H9 (cell line): ENCODE results near the gene SHMT1. TPM values are rescaled to one million over a fixed set of nuclear protein-coding genes. Genes with fewer than 3 reads are reported as not detected.
A peak's percentile ranks its signal among the peaks of the same experiment; 100 is the strongest.

Source experiments
- DNase-seq: peaks from one replicate; pipeline ENCODE4 v3.0.0-alpha.2; 2017
- H2AFZ ChIP-seq: one replicate; pipeline ENCODE4 v1.6.1; 2013; ENCODE audit warnings: mild to moderate bottlenecking, low read length, control low read depth, moderate library complexity
- H2AK5ac ChIP-seq: 2 replicates; pipeline ENCODE4 v1.6.1; 2013; ENCODE audit warnings: low read length, control low read depth, mixed read lengths; ENCODE audit not compliant: insufficient read length
- H2BK120ac ChIP-seq: one replicate; pipeline ENCODE4 v1.6.1; 2013; ENCODE audit warnings: low read depth, mild to moderate bottlenecking, low read length, control low read depth, inconsistent platforms; ENCODE audit not compliant: poor library complexity, severe bottlenecking
- H2BK12ac ChIP-seq: 2 replicates; pipeline ENCODE4 v1.6.1; 2013; ENCODE audit warnings: low read length, control low read depth, mixed read lengths, low read depth; ENCODE audit not compliant: insufficient read length
- H2BK15ac ChIP-seq: 2 replicates; pipeline ENCODE4 v1.6.1; 2013; ENCODE audit warnings: low read depth, low read length, control low read depth
- H2BK20ac ChIP-seq: one replicate; pipeline ENCODE4 v1.6.1; 2013; ENCODE audit warnings: low read depth, mild to moderate bottlenecking, low read length, control low read depth, inconsistent platforms; ENCODE audit not compliant: poor library complexity, severe bottlenecking
- H2BK5ac ChIP-seq: 2 replicates; pipeline ENCODE4 v1.6.1; 2013; ENCODE audit warnings: low read length, control low read depth, mixed read lengths; ENCODE audit not compliant: insufficient read length
- H3K14ac ChIP-seq: 2 replicates; pipeline ENCODE4 v1.6.1; 2013; ENCODE audit warnings: low read length, control low read depth; ENCODE audit not compliant: insufficient read depth
- H3K18ac ChIP-seq: 2 replicates; pipeline ENCODE4 v1.6.1; 2013; ENCODE audit warnings: low read depth, mild to moderate bottlenecking, mixed read lengths, low read length, control low read depth; ENCODE audit not compliant: insufficient read length
- H3K23ac ChIP-seq: 2 replicates; pipeline ENCODE4 v1.6.1; 2013; ENCODE audit warnings: low read length, control low read depth, mixed read lengths, low read depth; ENCODE audit not compliant: insufficient read length
- H3K23me2 ChIP-seq: 2 replicates; pipeline ENCODE4 v1.6.1; 2013; ENCODE audit warnings: low read depth, mild to moderate bottlenecking, mixed read lengths, low read length, control low read depth; ENCODE audit not compliant: insufficient read length, poor library complexity, severe bottlenecking
- H3K27ac ChIP-seq: 2 replicates; pipeline ENCODE4 v1.5.1; 2013; ENCODE audit warnings: low read length, control low read depth, mixed read lengths, low read depth; ENCODE audit not compliant: insufficient read length
- H3K27me3 ChIP-seq: 2 replicates; pipeline ENCODE4 v1.6.1; 2013; ENCODE audit warnings: low read length, control low read depth, inconsistent platforms; ENCODE audit not compliant: insufficient read depth
- H3K4ac ChIP-seq: 2 replicates; pipeline ENCODE4 v1.6.1; 2013; ENCODE audit warnings: low read depth, mild to moderate bottlenecking, control low read depth, inconsistent platforms, low read length, moderate library complexity
- H3K4me1 ChIP-seq: 2 replicates; pipeline ENCODE4 v1.6.1; 2013; ENCODE audit warnings: low read length, control low read depth, inconsistent platforms; ENCODE audit not compliant: insufficient read depth
- H3K4me2 ChIP-seq: 2 replicates; pipeline ENCODE4 v1.6.1; 2013; ENCODE audit warnings: low read length, control low read depth, mixed read lengths; ENCODE audit not compliant: insufficient read length, insufficient read depth
- H3K56ac ChIP-seq: 2 replicates; pipeline ENCODE4 v1.6.1; 2013; ENCODE audit warnings: low read depth, mild to moderate bottlenecking, mixed read lengths, low read length, control low read depth; ENCODE audit not compliant: insufficient read length
- H3K79me1 ChIP-seq: 2 replicates; pipeline ENCODE4 v1.6.1; 2013; ENCODE audit warnings: low read depth, mild to moderate bottlenecking, moderate library complexity, low read length, control low read depth, inconsistent platforms; ENCODE audit not compliant: insufficient read depth, poor library complexity, severe bottlenecking
- H3K79me2 ChIP-seq: 2 replicates; pipeline ENCODE4 v1.6.1; 2013; ENCODE audit warnings: low read length, control low read depth, inconsistent platforms; ENCODE audit not compliant: insufficient read depth
- H3K9ac ChIP-seq: 2 replicates; pipeline ENCODE4 v1.6.1; 2013; ENCODE audit warnings: low read length, control low read depth, mixed read lengths; ENCODE audit not compliant: insufficient read length; ENCODE audit errors: extremely low read depth
- H3K9me3 ChIP-seq: one replicate; pipeline ENCODE4 v1.6.1; 2013; ENCODE audit warnings: low read depth, low read length, inconsistent platforms; ENCODE audit not compliant: control insufficient read depth
- H3T11ph ChIP-seq: one replicate; pipeline ENCODE4 v1.6.1; 2013; ENCODE audit warnings: mild to moderate bottlenecking, low read length, control low read depth, inconsistent platforms
- H4K20me1 ChIP-seq: one replicate; pipeline ENCODE4 v1.6.1; 2013; ENCODE audit not compliant: control insufficient read depth, insufficient read length, insufficient read depth
- H4K5ac ChIP-seq: 2 replicates; pipeline ENCODE4 v1.6.1; 2013; ENCODE audit warnings: low read depth, mild to moderate bottlenecking, mixed read lengths, low read length, control low read depth; ENCODE audit not compliant: insufficient read length
- H4K8ac ChIP-seq: replicated peaks from 2 replicates; pipeline ENCODE4 v1.6.1; 2013; ENCODE audit warnings: low read length, control low read depth, mixed read lengths, low read depth; ENCODE audit not compliant: insufficient read length
- H4K91ac ChIP-seq: 2 replicates; pipeline ENCODE4 v1.6.1; 2013; ENCODE audit warnings: low read depth, mild to moderate bottlenecking, moderate library complexity, mixed read lengths, low read length, control low read depth; ENCODE audit not compliant: insufficient read length
- H3K27ac Mint-ChIP-seq, 3 experiments: 2 replicates in 2 of 3; 3 replicates in 1 of 3; pipeline ENCODE4 v1.8.0; 2020 to 2021; ENCODE audit warnings: mixed read lengths in 3 of 3, mild to moderate bottlenecking in 1 of 3, moderate library complexity in 1 of 3
- H3K27me3 Mint-ChIP-seq: 2 replicates; pipeline ENCODE4 v1.8.0; 2021; ENCODE audit warnings: low read depth, mild to moderate bottlenecking, moderate library complexity, mixed read lengths
- H3K36me3 Mint-ChIP-seq, 3 experiments: 2 replicates in 2 of 3; 3 replicates in 1 of 3; pipeline ENCODE4 v1.8.0; 2020 to 2021; ENCODE audit warnings: low read depth in 3 of 3, mixed read lengths in 3 of 3; ENCODE audit not compliant: insufficient read depth in 1 of 3
- H3K4me1 Mint-ChIP-seq, 2 experiments: 2 replicates each; pipeline ENCODE4 v1.8.0; 2020; ENCODE audit warnings: mixed read lengths in 2 of 2
- H3K4me3 Mint-ChIP-seq, 2 experiments: 2 replicates in 1 of 2; 3 replicates in 1 of 2; pipeline ENCODE4 v1.8.0; 2020 to 2021; ENCODE audit warnings: mild to moderate bottlenecking in 2 of 2, mixed read lengths in 2 of 2, moderate library complexity in 1 of 2
- H3K9me3 Mint-ChIP-seq, 2 experiments: 2 replicates in 1 of 2; 3 replicates in 1 of 2; pipeline ENCODE4 v1.8.0; 2020; ENCODE audit warnings: mild to moderate bottlenecking in 2 of 2, mixed read lengths in 2 of 2, moderate library complexity in 1 of 2
- WGBS: extraction: QIAGEN DNeasy Blood & Tissue Kit; methylation state at CpG from one replicate; pipeline ENCODE4 v1.1.7; 2013; ENCODE audit warnings: missing lambda C conversion rate, low lambda C conversion rate, mixed read lengths; ENCODE audit not compliant: insufficient read length; ENCODE audit errors: extremely low coverage; 5-methylcytosine and 5-hydroxymethylcytosine counted together
- total RNA-seq: library from RNA; stranded (reverse); gene quantifications from 2 replicates; pipeline ENCODE4 v1.2.1, GENCODE V29; 2021
- TF ChIP-seq, protein P1 (sequence below): fragments of 200-600 bp; sonication (generic); conservative IDR thresholded peaks from 3 replicates; pipeline ENCODE4 v1.8.0; 2021; ENCODE audit warnings: antibody characterized with exemption, mild to moderate bottlenecking

Gene SHMT1
- total RNA-seq, 1 experiment from 2014 or later: 42.8 TPM

DNA sequence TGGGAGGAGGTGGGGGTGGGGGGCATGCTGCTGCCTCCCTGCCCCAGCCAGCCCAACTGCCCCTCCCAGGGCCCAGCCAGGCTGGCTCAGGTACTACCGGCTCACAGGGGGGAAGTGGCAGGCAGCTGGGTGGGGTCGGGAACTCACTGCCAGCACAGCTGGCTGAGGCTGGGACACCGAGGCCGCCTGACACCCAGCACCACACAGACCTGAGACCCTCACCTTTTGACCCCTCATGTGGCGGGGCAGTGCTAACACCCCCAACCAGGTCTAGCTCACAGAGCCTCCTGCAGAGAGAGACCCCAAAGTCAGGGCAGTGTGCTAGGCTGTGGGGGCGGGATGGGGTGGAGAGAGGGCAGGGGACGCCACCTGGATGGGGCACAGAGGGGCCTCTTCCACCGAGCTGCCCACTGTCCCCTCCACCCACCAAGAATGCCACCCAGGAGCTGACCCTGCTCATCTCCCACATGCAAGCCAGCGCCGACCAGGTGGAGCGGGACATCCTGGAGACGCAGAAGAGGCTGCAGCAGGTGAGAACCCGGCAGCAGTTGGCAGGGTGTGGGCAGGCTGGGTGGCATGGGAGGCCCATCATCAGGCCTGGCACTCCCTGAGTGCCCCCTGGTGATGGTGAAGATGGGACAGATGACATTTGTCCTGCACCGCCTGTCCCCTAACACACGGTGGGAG is 17.3 kb upstream of the SHMT1 start:
- H2AK5ac ChIP-seq: no peak overlapping the region
- no peak overlapping the region for H2BK5ac ChIP-seq
- no peak overlapping the region for H2BK15ac ChIP-seq
- H3K4me2 ChIP-seq: no peak overlapping the region
- H4K20me1 ChIP-seq: no peaks in the 10 kb centered on the region
- TF ChIP-seq, protein P1, sequence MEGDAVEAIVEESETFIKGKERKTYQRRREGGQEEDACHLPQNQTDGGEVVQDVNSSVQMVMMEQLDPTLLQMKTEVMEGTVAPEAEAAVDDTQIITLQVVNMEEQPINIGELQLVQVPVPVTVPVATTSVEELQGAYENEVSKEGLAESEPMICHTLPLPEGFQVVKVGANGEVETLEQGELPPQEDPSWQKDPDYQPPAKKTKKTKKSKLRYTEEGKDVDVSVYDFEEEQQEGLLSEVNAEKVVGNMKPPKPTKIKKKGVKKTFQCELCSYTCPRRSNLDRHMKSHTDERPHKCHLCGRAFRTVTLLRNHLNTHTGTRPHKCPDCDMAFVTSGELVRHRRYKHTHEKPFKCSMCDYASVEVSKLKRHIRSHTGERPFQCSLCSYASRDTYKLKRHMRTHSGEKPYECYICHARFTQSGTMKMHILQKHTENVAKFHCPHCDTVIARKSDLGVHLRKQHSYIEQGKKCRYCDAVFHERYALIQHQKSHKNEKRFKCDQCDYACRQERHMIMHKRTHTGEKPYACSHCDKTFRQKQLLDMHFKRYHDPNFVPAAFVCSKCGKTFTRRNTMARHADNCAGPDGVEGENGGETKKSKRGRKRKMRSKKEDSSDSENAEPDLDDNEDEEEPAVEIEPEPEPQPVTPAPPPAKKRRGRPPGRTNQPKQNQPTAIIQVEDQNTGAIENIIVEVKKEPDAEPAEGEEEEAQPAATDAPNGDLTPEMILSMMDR: no peak
- no peak overlapping the region for H2BK120ac ChIP-seq
- no peaks in the 10 kb centered on the region for H3K79me2 ChIP-seq
- Mint-ChIP-seq H3K9me3 (no peaks in the 10 kb centered on the region; a peak in 1 of 5 replicates), H3K27ac (no peak overlapping the region), H3K4me1 (peaks cover 4 to 11% of the 10 kb centered on the region in 2 experiments; a peak in 3 of 4 replicates), H3K27me3 (peaks cover 10% of the 10 kb centered on the region), H3K4me3 (no peak overlapping the region), H3K36me3 (peaks cover 0 to under 1% (median 0%) of the 10 kb centered on the region in 3 experiments; a peak in 2 of 7 replicates)
- no peak overlapping the region for H3K23ac ChIP-seq
- WGBS: no CpG with 5 or more reads among the region's 15 CpGs
- no peak overlapping the region for H2BK12ac ChIP-seq
- H3K4ac ChIP-seq: no peak overlapping the region
- no peak overlapping the region for H3K56ac ChIP-seq
- no peak overlapping the region for H4K8ac ChIP-seq
- H2BK20ac ChIP-seq: no peak overlapping the region
- DNase-seq: peak; percentile 30
- no peaks in the 10 kb centered on the region for H3K9me3 ChIP-seq
- no peak overlapping the region for H4K91ac ChIP-seq
- H3K27ac ChIP-seq: no peak overlapping the region
- no peaks in the 10 kb centered on the region for H3K23me2 ChIP-seq
- H3K4me1 ChIP-seq: no peaks in the 10 kb centered on the region
- H3K79me1 ChIP-seq: no peaks in the 10 kb centered on the region
- H4K5ac ChIP-seq: no peak overlapping the region
- no peaks in the 10 kb centered on the region for H3K27me3 ChIP-seq
- no peak overlapping the region for H3K14ac ChIP-seq
- H3K18ac ChIP-seq: no peak overlapping the region
- no peak overlapping the region for H2AFZ ChIP-seq
- H3K9ac ChIP-seq: no peak overlapping the region
- H3T11ph ChIP-seq: no peak overlapping the region
